ENCODE data around the gene ALG1. TPM values are rescaled to one million over a fixed set of nuclear protein-coding genes. Genes with fewer than 3 reads are reported as not detected.

Gene ALG1
- total and polyA plus RNA-seq, 7 donors = 2.4 to 35.0 (median 13.2) TPM

DNA sequence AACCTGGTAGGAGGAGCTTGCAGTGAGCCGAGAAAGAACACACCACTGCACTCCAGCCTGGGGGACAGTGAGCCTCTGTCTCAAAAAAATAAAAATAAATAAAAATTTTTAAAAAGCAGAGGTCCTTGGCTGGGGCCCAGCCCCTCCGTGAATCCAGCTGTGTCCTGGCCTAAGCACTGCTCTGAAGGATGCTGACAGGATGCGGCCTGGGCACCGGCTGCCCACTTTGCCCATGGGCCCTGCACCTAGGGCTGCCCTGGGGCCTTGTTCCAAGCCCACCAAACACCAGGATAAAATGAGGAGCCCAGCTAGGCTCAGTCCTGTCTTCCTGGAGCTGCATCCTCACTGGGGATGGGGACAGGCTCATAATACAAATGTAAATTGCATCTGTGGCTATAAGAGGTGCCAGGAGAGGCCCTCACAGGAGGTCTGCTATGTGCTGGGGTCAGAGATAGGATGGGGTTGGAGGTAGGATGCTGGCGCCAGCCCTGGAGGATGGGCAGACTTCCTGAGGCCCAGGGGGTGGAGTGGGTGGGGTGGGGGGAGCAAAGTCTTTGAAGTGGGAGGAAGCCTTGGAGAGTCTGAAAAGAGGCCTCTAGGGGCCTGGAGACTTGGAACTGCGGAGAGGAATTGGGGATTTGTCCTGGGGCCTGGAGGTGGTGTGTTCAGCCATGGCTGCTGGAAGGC, 12.1 kb upstream of the ALG1 start:
- intact Hi-C loops (cut with DNase I) = no loop called here
- H3K9me3 ChIP-seq = no peaks in the 10 kb centered on the region
- DNase-seq = peak; percentile 46
- H3K27ac ChIP-seq = no peak overlapping the region
- H3K36me3 ChIP-seq = no peaks in the 10 kb centered on the region
- peaks cover 0 to under 1% (median 0%) of the 10 kb centered on the region in 4 donors for H3K4me1 ChIP-seq
- 88 to 95% methylated on average over 6 of the region's 6 CpGs for WGBS, 2 donors
- no peak overlapping the region for H3K4me3 ChIP-seq
- no peaks in the 10 kb centered on the region for H3K27me3 ChIP-seq
- TF ChIP-seq, protein P1, sequence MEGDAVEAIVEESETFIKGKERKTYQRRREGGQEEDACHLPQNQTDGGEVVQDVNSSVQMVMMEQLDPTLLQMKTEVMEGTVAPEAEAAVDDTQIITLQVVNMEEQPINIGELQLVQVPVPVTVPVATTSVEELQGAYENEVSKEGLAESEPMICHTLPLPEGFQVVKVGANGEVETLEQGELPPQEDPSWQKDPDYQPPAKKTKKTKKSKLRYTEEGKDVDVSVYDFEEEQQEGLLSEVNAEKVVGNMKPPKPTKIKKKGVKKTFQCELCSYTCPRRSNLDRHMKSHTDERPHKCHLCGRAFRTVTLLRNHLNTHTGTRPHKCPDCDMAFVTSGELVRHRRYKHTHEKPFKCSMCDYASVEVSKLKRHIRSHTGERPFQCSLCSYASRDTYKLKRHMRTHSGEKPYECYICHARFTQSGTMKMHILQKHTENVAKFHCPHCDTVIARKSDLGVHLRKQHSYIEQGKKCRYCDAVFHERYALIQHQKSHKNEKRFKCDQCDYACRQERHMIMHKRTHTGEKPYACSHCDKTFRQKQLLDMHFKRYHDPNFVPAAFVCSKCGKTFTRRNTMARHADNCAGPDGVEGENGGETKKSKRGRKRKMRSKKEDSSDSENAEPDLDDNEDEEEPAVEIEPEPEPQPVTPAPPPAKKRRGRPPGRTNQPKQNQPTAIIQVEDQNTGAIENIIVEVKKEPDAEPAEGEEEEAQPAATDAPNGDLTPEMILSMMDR (IDR thresholded peaks at IDR 0.05) = no peak
- no peak for TF ChIP-seq POLR2A (IDR thresholded peaks at IDR 0.05)
- no peak for TF ChIP-seq EP300 (IDR thresholded peaks at IDR 0.05)
- TF ChIP-seq POLR2AphosphoS5 (IDR thresholded peaks at IDR 0.05) = no peak

DNA sequence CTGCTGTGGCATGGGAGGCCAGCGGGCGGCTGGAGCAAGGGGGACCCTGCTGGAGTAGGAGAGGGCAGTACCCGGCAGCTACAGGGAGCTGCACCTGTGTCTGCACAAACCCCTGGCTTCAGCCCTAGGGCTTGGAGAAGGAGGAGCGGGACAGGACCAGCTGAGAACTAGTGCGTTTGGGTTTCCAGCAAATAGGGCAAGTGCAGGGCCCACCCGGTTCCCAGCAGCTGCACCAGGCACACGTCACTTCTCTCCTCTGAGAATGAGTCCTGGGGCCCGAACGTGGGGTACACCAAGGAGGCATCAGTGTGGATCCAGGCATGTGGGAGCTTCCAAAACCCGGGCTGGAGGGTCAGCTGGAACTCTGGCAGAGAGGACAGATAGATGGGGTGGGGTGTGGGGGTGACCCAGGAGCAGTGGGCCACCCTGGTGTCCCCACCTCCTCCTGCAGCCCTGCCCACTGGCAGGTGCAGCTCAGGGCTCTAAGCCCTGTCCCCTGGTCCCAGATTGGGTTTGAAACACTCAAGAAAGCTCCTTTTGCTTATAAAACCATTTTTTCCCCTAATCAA, 11.5 kb upstream of the ALG1 start:
- intact Hi-C loops (cut with DNase I) = no loop called here
- Histone ChIP-seq H3K27ac (no peak overlapping the region), H3K4me1 (peaks cover 0 to 7% (median 2%) of the 10 kb centered on the region in 4 donors), H3K9me3 (no peaks in the 10 kb centered on the region), H3K36me3 (no peaks in the 10 kb centered on the region), H3K4me3 (no peak overlapping the region), H3K27me3 (no peaks in the 10 kb centered on the region)
- TF ChIP-seq POLR2A (IDR thresholded peaks at IDR 0.05) (no peak), EP300 (IDR thresholded peaks at IDR 0.05) (no peak)
- TF ChIP-seq, protein P1 (IDR thresholded peaks at IDR 0.05) = no peak
- 89 to 92% methylated on average over 10 of the region's 10 CpGs for WGBS, 2 donors
- peak; percentile 51 for DNase-seq

DNA sequence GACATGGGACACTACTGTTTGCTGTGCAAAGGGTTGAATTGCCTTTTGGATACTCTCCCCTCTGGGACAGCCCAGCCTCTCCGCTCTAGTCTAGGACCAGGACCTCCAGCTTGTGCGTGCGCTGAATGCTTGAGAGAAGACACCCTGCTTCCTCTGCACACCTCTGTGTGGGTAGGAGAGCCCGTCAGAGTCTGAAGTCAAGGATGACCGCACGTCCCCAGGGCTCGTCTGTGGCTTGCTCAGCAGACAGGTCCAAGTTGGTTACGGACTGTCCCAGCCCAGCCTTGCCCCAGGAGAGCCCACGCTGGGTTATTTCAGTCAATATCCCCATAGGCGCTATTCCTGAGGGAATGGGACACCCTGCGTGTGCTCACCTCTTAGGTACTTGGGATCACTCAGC, 9.6 kb upstream of the ALG1 start:
- Histone ChIP-seq H3K4me3 (no peak overlapping the region), H3K9me3 (no peaks in the 10 kb centered on the region), H3K36me3 (no peaks in the 10 kb centered on the region), H3K27ac (no peak overlapping the region), H3K27me3 (no peaks in the 10 kb centered on the region), H3K4me1 (peaks cover 0 to 10% (median 3%) of the 10 kb centered on the region in 4 donors)
- intact Hi-C loops (cut with DNase I) = no loop called here
- TF ChIP-seq, protein P1 (IDR thresholded peaks at IDR 0.05) = no peak
- TF ChIP-seq EP300 (IDR thresholded peaks at IDR 0.05) = no peak
- TF ChIP-seq POLR2A (IDR thresholded peaks at IDR 0.05) = no peak
- TF ChIP-seq POLR2AphosphoS5 (IDR thresholded peaks at IDR 0.05) = no peak
- WGBS, 2 donors = 84 to 92% methylated on average over 11 of the region's 11 CpGs
- peak; percentile 36 for DNase-seq

DNA sequence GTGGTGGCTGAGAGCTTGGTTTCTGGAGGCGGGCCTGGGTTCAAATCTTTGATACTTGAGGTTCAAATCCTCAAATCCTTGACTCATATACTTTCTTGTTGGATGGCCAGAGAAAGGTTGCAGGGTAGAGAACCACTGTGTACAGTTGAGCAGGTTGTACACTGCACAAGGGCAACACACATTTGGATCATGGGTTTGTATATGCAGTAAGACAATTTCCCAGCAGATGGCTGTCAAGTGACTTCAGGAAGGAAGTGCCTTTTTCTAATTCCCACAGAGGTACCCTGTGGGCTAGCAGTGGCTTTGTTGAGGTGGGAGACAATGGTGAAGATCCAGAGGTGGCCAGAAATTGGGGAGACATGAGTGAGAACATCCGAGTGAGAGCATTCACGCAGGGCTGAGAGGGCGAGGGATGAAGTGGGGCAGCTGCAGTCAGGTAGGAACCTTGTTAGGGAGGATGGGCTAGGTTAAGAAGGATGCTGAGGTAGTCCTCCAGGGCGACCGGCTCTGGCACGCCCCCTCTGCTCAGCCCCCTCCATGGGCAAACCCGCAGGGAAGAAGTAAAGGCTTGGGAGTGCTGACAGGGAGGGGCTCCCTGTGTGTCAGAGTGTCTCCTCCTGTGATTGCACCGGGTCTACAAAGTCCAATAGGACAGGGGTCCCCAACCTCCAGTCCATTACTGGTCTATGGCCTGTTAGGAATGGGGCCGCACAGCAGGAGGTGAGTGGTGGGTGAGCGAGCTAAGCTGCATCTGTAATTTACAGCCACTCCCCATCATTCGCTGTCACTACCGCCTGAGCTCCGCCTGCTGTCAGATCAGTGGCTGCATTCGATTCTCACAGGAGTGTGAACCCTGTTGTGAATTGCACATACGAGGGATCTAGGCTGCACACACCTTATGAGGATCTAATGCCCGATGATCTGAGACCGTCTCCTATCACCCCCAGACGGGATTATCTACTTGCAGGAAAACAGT, 8.6 kb upstream of the ALG1 start:
- no peaks in the 10 kb centered on the region for H3K9me3 ChIP-seq
- no peak for TF ChIP-seq POLR2A (IDR thresholded peaks at IDR 0.05)
- TF ChIP-seq EP300 (IDR thresholded peaks at IDR 0.05) = no peak
- no peak for TF ChIP-seq POLR2AphosphoS5 (IDR thresholded peaks at IDR 0.05)
- TF ChIP-seq, protein P1 (IDR thresholded peaks at IDR 0.05) = no peak
- no peak overlapping the region for H3K27ac ChIP-seq
- peak; percentile 50 for DNase-seq
- intact Hi-C loops (cut with DNase I) = no loop called here
- WGBS, 2 donors = 32 to 64% methylated on average over 19 of the region's 19 CpGs
- no peaks in the 10 kb centered on the region for H3K36me3 ChIP-seq
- H3K4me3 ChIP-seq = no peak overlapping the region
- H3K4me1 ChIP-seq = peaks cover 0 to 10% (median 3%) of the 10 kb centered on the region in 4 donors
- no peaks in the 10 kb centered on the region for H3K27me3 ChIP-seq

Data from sigmoid colon (tissue), 7 donors.